Measurements from ENCODE around the gene NTM.

NTM gene

DNA sequence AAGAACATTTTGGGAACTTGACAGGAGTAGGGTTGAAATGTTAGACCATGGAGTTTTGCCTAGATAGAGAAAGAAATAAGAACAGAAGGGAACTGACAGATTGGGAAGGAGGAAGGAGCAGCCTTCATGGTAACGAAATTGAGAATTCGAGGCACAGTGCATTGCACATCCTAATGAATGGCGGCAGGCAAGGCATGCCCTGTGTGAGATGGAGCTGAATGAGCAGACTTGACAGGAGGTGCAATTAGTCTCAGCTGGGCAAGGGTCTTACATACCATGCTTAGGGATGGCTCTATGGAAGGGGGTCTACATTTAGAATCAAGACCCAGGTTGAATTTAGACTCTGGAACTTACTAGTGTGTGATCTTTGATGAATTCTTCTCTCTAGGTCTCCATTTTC lies 25.0 kb upstream of the NTM start:
- POLR2A ChIA-PET: no interaction called here
- no peaks in the 10 kb centered on the region for H3K36me3 ChIP-seq (ENCODE audit: control insufficient read depth in 2 of 2, insufficient read depth in 1 of 2, low read length in 2 of 2)
- CTCF ChIA-PET: no interaction called here
- no peaks in the 10 kb centered on the region for H3K4me1 ChIP-seq (ENCODE audit: control insufficient read depth, insufficient read depth, low read length)
- H3K27ac ChIP-seq (ENCODE audit: extremely low read depth, low read depth, low read length): no peak overlapping the region
- TF ChIP-seq PATZ1 (tag by site-specific recombination; IDR thresholded peaks at IDR 0.05) (no peak), ZNF311 (tag by site-specific recombination; IDR thresholded peaks at IDR 0.05; ENCODE audit: borderline replicate concordance) (no peak), ZNF621 (tag by site-specific recombination; IDR thresholded peaks at IDR 0.05) (no peak), ZNF707 (tag by site-specific recombination; IDR thresholded peaks at IDR 0.05) (no peak), EGR2 (tag by site-specific recombination; IDR thresholded peaks at IDR 0.05; ENCODE audit: low read depth) (no peak)
- H3K9me3 ChIP-seq (ENCODE audit: control insufficient read depth, insufficient read depth, low read depth, low read length): no peaks in the 10 kb centered on the region
- H3K4me3 ChIP-seq (ENCODE audit: low read depth, low read length): no peak overlapping the region

- H3K27ac ChIP-seq (ENCODE audit: extremely low read depth, low read depth, low read length): no peak overlapping the region
- no peaks in the 10 kb centered on the region for H3K4me1 ChIP-seq (ENCODE audit: control insufficient read depth, insufficient read depth, low read length)
- TF ChIP-seq, protein P1, sequence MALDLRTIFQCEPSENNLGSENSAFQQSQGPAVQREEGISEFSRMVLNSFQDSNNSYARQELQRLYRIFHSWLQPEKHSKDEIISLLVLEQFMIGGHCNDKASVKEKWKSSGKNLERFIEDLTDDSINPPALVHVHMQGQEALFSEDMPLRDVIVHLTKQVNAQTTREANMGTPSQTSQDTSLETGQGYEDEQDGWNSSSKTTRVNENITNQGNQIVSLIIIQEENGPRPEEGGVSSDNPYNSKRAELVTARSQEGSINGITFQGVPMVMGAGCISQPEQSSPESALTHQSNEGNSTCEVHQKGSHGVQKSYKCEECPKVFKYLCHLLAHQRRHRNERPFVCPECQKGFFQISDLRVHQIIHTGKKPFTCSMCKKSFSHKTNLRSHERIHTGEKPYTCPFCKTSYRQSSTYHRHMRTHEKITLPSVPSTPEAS (tag by site-specific recombination; IDR thresholded peaks at IDR 0.05): no peak
- TF ChIP-seq ZNF501 (tag by site-specific recombination; IDR thresholded peaks at IDR 0.05) (no peak), ZNF704 (tag by site-specific recombination; IDR thresholded peaks at IDR 0.05) (no peak), ZNF548 (tag by site-specific recombination; IDR thresholded peaks at IDR 0.05) (no peak), ZNF23 (tag by site-specific recombination; IDR thresholded peaks at IDR 0.05; ENCODE audit: borderline replicate concordance) (no peak), ZNF623 (tag by site-specific recombination; IDR thresholded peaks at IDR 0.05) (no peak), ZNF701 (tag by site-specific recombination; IDR thresholded peaks at IDR 0.05) (no peak), ZNF747 (tag by site-specific recombination; IDR thresholded peaks at IDR 0.05) (no peak), SCRT1 (tag by site-specific recombination; IDR thresholded peaks at IDR 0.05; ENCODE audit: borderline replicate concordance) (no peak)
- TF ChIP-seq, protein P2, sequence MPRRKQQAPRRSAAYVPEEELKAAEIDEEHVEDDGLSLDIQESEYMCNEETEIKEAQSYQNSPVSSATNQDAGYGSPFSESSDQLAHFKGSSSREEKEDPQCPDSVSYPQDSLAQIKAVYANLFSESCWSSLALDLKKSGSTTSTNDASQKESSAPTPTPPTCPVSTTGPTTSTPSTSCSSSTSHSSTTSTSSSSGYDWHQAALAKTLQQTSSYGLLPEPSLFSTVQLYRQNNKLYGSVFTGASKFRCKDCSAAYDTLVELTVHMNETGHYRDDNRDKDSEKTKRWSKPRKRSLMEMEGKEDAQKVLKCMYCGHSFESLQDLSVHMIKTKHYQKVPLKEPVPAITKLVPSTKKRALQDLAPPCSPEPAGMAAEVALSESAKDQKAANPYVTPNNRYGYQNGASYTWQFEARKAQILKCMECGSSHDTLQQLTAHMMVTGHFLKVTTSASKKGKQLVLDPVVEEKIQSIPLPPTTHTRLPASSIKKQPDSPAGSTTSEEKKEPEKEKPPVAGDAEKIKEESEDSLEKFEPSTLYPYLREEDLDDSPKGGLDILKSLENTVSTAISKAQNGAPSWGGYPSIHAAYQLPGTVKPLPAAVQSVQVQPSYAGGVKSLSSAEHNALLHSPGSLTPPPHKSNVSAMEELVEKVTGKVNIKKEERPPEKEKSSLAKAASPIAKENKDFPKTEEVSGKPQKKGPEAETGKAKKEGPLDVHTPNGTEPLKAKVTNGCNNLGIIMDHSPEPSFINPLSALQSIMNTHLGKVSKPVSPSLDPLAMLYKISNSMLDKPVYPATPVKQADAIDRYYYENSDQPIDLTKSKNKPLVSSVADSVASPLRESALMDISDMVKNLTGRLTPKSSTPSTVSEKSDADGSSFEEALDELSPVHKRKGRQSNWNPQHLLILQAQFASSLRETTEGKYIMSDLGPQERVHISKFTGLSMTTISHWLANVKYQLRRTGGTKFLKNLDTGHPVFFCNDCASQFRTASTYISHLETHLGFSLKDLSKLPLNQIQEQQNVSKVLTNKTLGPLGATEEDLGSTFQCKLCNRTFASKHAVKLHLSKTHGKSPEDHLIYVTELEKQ (tag by site-specific recombination; IDR thresholded peaks at IDR 0.05; ENCODE audit: borderline replicate concordance): no peak
- TF ChIP-seq, protein P3, sequence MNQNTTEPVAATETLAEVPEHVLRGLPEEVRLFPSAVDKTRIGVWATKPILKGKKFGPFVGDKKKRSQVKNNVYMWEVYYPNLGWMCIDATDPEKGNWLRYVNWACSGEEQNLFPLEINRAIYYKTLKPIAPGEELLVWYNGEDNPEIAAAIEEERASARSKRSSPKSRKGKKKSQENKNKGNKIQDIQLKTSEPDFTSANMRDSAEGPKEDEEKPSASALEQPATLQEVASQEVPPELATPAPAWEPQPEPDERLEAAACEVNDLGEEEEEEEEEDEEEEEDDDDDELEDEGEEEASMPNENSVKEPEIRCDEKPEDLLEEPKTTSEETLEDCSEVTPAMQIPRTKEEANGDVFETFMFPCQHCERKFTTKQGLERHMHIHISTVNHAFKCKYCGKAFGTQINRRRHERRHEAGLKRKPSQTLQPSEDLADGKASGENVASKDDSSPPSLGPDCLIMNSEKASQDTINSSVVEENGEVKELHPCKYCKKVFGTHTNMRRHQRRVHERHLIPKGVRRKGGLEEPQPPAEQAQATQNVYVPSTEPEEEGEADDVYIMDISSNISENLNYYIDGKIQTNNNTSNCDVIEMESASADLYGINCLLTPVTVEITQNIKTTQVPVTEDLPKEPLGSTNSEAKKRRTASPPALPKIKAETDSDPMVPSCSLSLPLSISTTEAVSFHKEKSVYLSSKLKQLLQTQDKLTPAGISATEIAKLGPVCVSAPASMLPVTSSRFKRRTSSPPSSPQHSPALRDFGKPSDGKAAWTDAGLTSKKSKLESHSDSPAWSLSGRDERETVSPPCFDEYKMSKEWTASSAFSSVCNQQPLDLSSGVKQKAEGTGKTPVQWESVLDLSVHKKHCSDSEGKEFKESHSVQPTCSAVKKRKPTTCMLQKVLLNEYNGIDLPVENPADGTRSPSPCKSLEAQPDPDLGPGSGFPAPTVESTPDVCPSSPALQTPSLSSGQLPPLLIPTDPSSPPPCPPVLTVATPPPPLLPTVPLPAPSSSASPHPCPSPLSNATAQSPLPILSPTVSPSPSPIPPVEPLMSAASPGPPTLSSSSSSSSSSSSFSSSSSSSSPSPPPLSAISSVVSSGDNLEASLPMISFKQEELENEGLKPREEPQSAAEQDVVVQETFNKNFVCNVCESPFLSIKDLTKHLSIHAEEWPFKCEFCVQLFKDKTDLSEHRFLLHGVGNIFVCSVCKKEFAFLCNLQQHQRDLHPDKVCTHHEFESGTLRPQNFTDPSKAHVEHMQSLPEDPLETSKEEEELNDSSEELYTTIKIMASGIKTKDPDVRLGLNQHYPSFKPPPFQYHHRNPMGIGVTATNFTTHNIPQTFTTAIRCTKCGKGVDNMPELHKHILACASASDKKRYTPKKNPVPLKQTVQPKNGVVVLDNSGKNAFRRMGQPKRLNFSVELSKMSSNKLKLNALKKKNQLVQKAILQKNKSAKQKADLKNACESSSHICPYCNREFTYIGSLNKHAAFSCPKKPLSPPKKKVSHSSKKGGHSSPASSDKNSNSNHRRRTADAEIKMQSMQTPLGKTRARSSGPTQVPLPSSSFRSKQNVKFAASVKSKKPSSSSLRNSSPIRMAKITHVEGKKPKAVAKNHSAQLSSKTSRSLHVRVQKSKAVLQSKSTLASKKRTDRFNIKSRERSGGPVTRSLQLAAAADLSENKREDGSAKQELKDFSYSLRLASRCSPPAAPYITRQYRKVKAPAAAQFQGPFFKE (tag by site-specific recombination; IDR thresholded peaks at IDR 0.05; ENCODE audit: borderline replicate concordance): no peak
- POLR2A ChIA-PET: no interaction called here
- CTCF ChIA-PET: interaction anchor here (0.9 kb wide), 1 partner anchor 85 kb away, joined by 4 read pairs; no protein-coding TSS in a partner anchor
- H3K9me3 ChIP-seq (ENCODE audit: control insufficient read depth, insufficient read depth, low read depth, low read length): no peaks in the 10 kb centered on the region
- no peak overlapping the region for H3K4me3 ChIP-seq (ENCODE audit: low read depth, low read length)
- no peaks in the 10 kb centered on the region for H3K36me3 ChIP-seq (ENCODE audit: control insufficient read depth in 2 of 2, insufficient read depth in 1 of 2, low read length in 2 of 2)
Measured at GRCh38 chr11:131349368-131350086, 20.9 kb upstream of the NTM start.

All from HEK293 (cell line).